ENCODE data around the gene DNAJB13.

DNAJB13 gene

GRCh38 chr11:74011360-74012073 lies 60.7 kb downstream of the DNAJB13 start:
- FAIRE-seq, result no peak
- no peak for DNase-seq (ENCODE audit: insufficient read length, low spot score)
- TF ChIP-seq SPI1 (IDR thresholded peaks at IDR 0.05; ENCODE audit: low read depth, low read length) (0 out of 2 replicates have a peak, but pooled peaks have one; percentile 2), POU2F2 (IDR thresholded peaks at IDR 0.05; ENCODE audit: low read depth, low read length) (no peak), POLR2AphosphoS5 (IDR thresholded peaks at IDR 0.05; ENCODE audit: low read depth, low read length) (no peak), POLR2A (IDR thresholded peaks at IDR 0.05; ENCODE audit: low read depth, low read length) (no peak), PAX5 (IDR thresholded peaks at IDR 0.05; ENCODE audit: insufficient read depth, low read length, severe bottlenecking) (no peak), TAF1 (IDR thresholded peaks at IDR 0.05; ENCODE audit: low read depth, low read length) (no peak)

- TF ChIP-seq TAF1 (IDR thresholded peaks at IDR 0.05; ENCODE audit: low read depth, low read length) (no peak), PAX5 (IDR thresholded peaks at IDR 0.05; ENCODE audit: insufficient read depth, low read length, severe bottlenecking) (no peak), SPI1 (IDR thresholded peaks at IDR 0.05; ENCODE audit: low read depth, low read length) (no peak)
- FAIRE-seq (no peak), DNase-seq (ENCODE audit: insufficient read length, low spot score) (no peak)
These were observed 61.4 kb downstream of the DNAJB13 start for GRCh38 chr11:74012074-74012809.

GRCh38 chr11:74013141-74013540 lies 62.3 kb downstream of the DNAJB13 start:
- DNase-seq (ENCODE audit: insufficient read length, low spot score) (no peak), FAIRE-seq (no peak)
- TF ChIP-seq PAX5 (IDR thresholded peaks at IDR 0.05; ENCODE audit: insufficient read depth, low read length, severe bottlenecking), result no peak
- no peak for TF ChIP-seq POLR2A (IDR thresholded peaks at IDR 0.05; ENCODE audit: low read depth, low read length)
- no peak for TF ChIP-seq POLR2AphosphoS5 (IDR thresholded peaks at IDR 0.05; ENCODE audit: low read depth, low read length)

- no peak for TF ChIP-seq POLR2A (IDR thresholded peaks at IDR 0.05; ENCODE audit: low read depth, low read length)
- DNase-seq (ENCODE audit: insufficient read length, low spot score) (no peak), FAIRE-seq (no peak)
These were observed 64.1 kb downstream of the DNAJB13 start for GRCh38 chr11:74014880-74015279.

GRCh38 chr11:74015919-74016684 lies 65.3 kb downstream of the DNAJB13 start:
- no peak for DNase-seq (ENCODE audit: insufficient read length, low spot score)
- TF ChIP-seq POLR2A (IDR thresholded peaks at IDR 0.05; ENCODE audit: low read depth, low read length) (no peak), PAX5 (IDR thresholded peaks at IDR 0.05; ENCODE audit: insufficient read depth, low read length, severe bottlenecking) (no peak), SPI1 (IDR thresholded peaks at IDR 0.05; ENCODE audit: low read depth, low read length) (no peak), TAF1 (IDR thresholded peaks at IDR 0.05; ENCODE audit: low read depth, low read length) (no peak), POU2F2 (IDR thresholded peaks at IDR 0.05; ENCODE audit: low read depth, low read length) (no peak), POLR2AphosphoS5 (IDR thresholded peaks at IDR 0.05; ENCODE audit: low read depth, low read length) (no peak)
- FAIRE-seq, result no peak

GRCh38 chr11:74017631-74018030 lies 66.8 kb downstream of the DNAJB13 start:
- DNase-seq (ENCODE audit: insufficient read length, low spot score) (no peak), FAIRE-seq (no peak)
- TF ChIP-seq POU2F2 (IDR thresholded peaks at IDR 0.05; ENCODE audit: low read depth, low read length) (no peak), POLR2A (IDR thresholded peaks at IDR 0.05; ENCODE audit: low read depth, low read length) (no peak), TAF1 (IDR thresholded peaks at IDR 0.05; ENCODE audit: low read depth, low read length) (no peak), PAX5 (IDR thresholded peaks at IDR 0.05; ENCODE audit: insufficient read depth, low read length, severe bottlenecking) (no peak), POLR2AphosphoS5 (IDR thresholded peaks at IDR 0.05; ENCODE audit: low read depth, low read length) (no peak), SPI1 (IDR thresholded peaks at IDR 0.05; ENCODE audit: low read depth, low read length) (no peak)

- no peak for FAIRE-seq
- DNase-seq (ENCODE audit: insufficient read length, low spot score), result no peak
- TF ChIP-seq POLR2A (IDR thresholded peaks at IDR 0.05; ENCODE audit: low read depth, low read length) (no peak), POLR2AphosphoS5 (IDR thresholded peaks at IDR 0.05; ENCODE audit: low read depth, low read length) (no peak), SPI1 (IDR thresholded peaks at IDR 0.05; ENCODE audit: low read depth, low read length) (no peak), TAF1 (IDR thresholded peaks at IDR 0.05; ENCODE audit: low read depth, low read length) (no peak), POU2F2 (IDR thresholded peaks at IDR 0.05; ENCODE audit: low read depth, low read length) (no peak), PAX5 (IDR thresholded peaks at IDR 0.05; ENCODE audit: insufficient read depth, low read length, severe bottlenecking) (no peak)
These were observed 67.6 kb downstream of the DNAJB13 start for GRCh38 chr11:74018331-74019005.

- FAIRE-seq (no peak), DNase-seq (ENCODE audit: insufficient read length, low spot score) (no peak)
- TF ChIP-seq PAX5 (IDR thresholded peaks at IDR 0.05; ENCODE audit: insufficient read depth, low read length, severe bottlenecking) (no peak), POLR2AphosphoS5 (IDR thresholded peaks at IDR 0.05; ENCODE audit: low read depth, low read length) (no peak), POLR2A (IDR thresholded peaks at IDR 0.05; ENCODE audit: low read depth, low read length) (no peak), SPI1 (IDR thresholded peaks at IDR 0.05; ENCODE audit: low read depth, low read length) (no peak), POU2F2 (IDR thresholded peaks at IDR 0.05; ENCODE audit: low read depth, low read length) (no peak), TAF1 (IDR thresholded peaks at IDR 0.05; ENCODE audit: low read depth, low read length) (no peak)
These were observed 68.4 kb downstream of the DNAJB13 start for GRCh38 chr11:74019104-74019738.

- DNase-seq (ENCODE audit: insufficient read length, low spot score) (no peak), FAIRE-seq (no peak)
- TF ChIP-seq PAX5 (IDR thresholded peaks at IDR 0.05; ENCODE audit: insufficient read depth, low read length, severe bottlenecking) (no peak), SPI1 (IDR thresholded peaks at IDR 0.05; ENCODE audit: low read depth, low read length) (no peak), POLR2AphosphoS5 (IDR thresholded peaks at IDR 0.05; ENCODE audit: low read depth, low read length) (no peak), POU2F2 (IDR thresholded peaks at IDR 0.05; ENCODE audit: low read depth, low read length) (no peak), TAF1 (IDR thresholded peaks at IDR 0.05; ENCODE audit: low read depth, low read length) (no peak), POLR2A (IDR thresholded peaks at IDR 0.05; ENCODE audit: low read depth, low read length) (no peak)
These were observed 69.0 kb downstream of the DNAJB13 start for GRCh38 chr11:74019860-74020259.

Measured in GM12891 (cell line).